ENCODE measurements around the gene ITGB2. TPM values are rescaled to one million over a fixed set of nuclear protein-coding genes. Genes with fewer than 3 reads are reported as not detected.
A peak's percentile ranks its signal among the peaks of the same experiment; 100 is the strongest.
"Not testable (repeated sequence)": the region's sequence is repeated elsewhere in the genome, so short reads cannot be mapped to it uniquely, and the experiment has no call there.

The ITGB2 gene
- total RNA-seq, 4 donors from 2014 or later: 11.2 to 18.8 (median 15.3) TPM

- Histone ChIP-seq H3K27me3 (no peaks in the 10 kb centered on the region), H3K4me1 (peaks cover 25% of the 10 kb centered on the region), H3K27ac (no peak overlapping the region), H3K4me3 (no peak overlapping the region), H3K9me3 (no peaks in the 10 kb centered on the region), H3K36me3 (no peaks in the 10 kb centered on the region)
- WGBS: 55% methylated on average over 8 of the region's 8 CpGs
- no peak for DNase-seq (ENCODE audit: low spot score in 2 of 2)
- TF ChIP-seq POLR2A (IDR thresholded peaks at IDR 0.05): no peak
These were observed 40.1 kb downstream of the ITGB2 start for GRCh38 chr21:44880405-44881197.

GRCh38 chr21:44879238-44879637 lies 41.5 kb downstream of the ITGB2 start:
- H3K36me3 ChIP-seq; H3K27ac ChIP-seq; H3K9me3 ChIP-seq; DNase-seq (ENCODE audit: low spot score in 2 of 2); H3K4me3 ChIP-seq; H3K27me3 ChIP-seq: not testable (repeated sequence)
- H3K4me1 ChIP-seq: peaks cover 38% of the 10 kb centered on the region
- 94% methylated on average over 8 of the region's 8 CpGs for WGBS

- Histone ChIP-seq H3K27ac (peak overlapping the region; percentile 7), H3K36me3 (no peaks in the 10 kb centered on the region), H3K4me3 (no peak overlapping the region), H3K4me1 (peaks cover 43% of the 10 kb centered on the region), H3K9me3 (no peaks in the 10 kb centered on the region), H3K27me3 (no peaks in the 10 kb centered on the region)
- 68% methylated on average over 13 of the region's 13 CpGs for WGBS
- no peak for DNase-seq (ENCODE audit: low spot score in 2 of 2)
- no peak for TF ChIP-seq POLR2A (IDR thresholded peaks at IDR 0.05)
- TF ChIP-seq EP300 (IDR thresholded peaks at IDR 0.05): no peak
- no peak for TF ChIP-seq POLR2AphosphoS5 (IDR thresholded peaks at IDR 0.05)
- TF ChIP-seq CTCF (IDR thresholded peaks at IDR 0.05): no peak
These were observed 42.4 kb downstream of the ITGB2 start for GRCh38 chr21:44878053-44878982.

GRCh38 chr21:44876849-44877575 lies 43.7 kb downstream of the ITGB2 start:
- TF ChIP-seq CTCF (IDR thresholded peaks at IDR 0.05) (no peak), POLR2A (IDR thresholded peaks at IDR 0.05) (no peak), EP300 (IDR thresholded peaks at IDR 0.05) (no peak), POLR2AphosphoS5 (IDR thresholded peaks at IDR 0.05) (no peak)
- H3K4me1 ChIP-seq: peaks cover 42% of the 10 kb centered on the region
- H3K36me3 ChIP-seq: no peaks in the 10 kb centered on the region
- H3K27ac ChIP-seq: no peak overlapping the region
- H3K27me3 ChIP-seq: no peaks in the 10 kb centered on the region
- no peaks in the 10 kb centered on the region for H3K9me3 ChIP-seq
- DNase-seq (ENCODE audit: low spot score in 2 of 2): no peak
- H3K4me3 ChIP-seq: no peak overlapping the region
- 94% methylated on average over 12 of the region's 12 CpGs for WGBS

GRCh38 chr21:44875316-44875700 lies 45.4 kb downstream of the ITGB2 start:
- TF ChIP-seq POLR2A (IDR thresholded peaks at IDR 0.05): no peak
- no peak for TF ChIP-seq EP300 (IDR thresholded peaks at IDR 0.05)
- TF ChIP-seq CTCF (IDR thresholded peaks at IDR 0.05): no peak
- TF ChIP-seq POLR2AphosphoS5 (IDR thresholded peaks at IDR 0.05): no peak
- no peak for DNase-seq (ENCODE audit: low spot score in 2 of 2)
- H3K27ac ChIP-seq: peak overlapping the region; percentile 92
- no peaks in the 10 kb centered on the region for H3K27me3 ChIP-seq
- peaks cover 55% of the 10 kb centered on the region for H3K4me1 ChIP-seq
- WGBS: 13% methylated on average over 6 of the region's 6 CpGs
- no peaks in the 10 kb centered on the region for H3K36me3 ChIP-seq
- H3K4me3 ChIP-seq: peak overlapping the region; percentile 87
- no peaks in the 10 kb centered on the region for H3K9me3 ChIP-seq

All from suprapubic skin (tissue), 4 donors.